ENCODE data around the gene SMTNL2.

GRCh38 chr17:4616476-4616875 is 32.1 kb downstream of the SMTNL2 start:
- TF ChIP-seq CTCF (IDR thresholded peaks at IDR 0.05) (no peak), POLR2A (IDR thresholded peaks at IDR 0.05) (no peak)
